Renal cortex interstitium (tissue), 11 donors: ENCODE measurements around the gene MAPK8. TPM values are rescaled to one million over a fixed set of nuclear protein-coding genes. Genes with fewer than 3 reads are reported as not detected.
A peak's percentile ranks its signal among the peaks of the same experiment; 100 is the strongest.

Experiments
- DNase-seq, 11 donors: peaks; one replicate each; pipeline ENCODE4 v3.0.0-alpha.2; 2013; ENCODE audit warnings: low read depth in 9 of 11, low spot score in 4 of 11; ENCODE audit errors: extremely low read depth in 1 of 11
- polyA plus RNA-seq, 3 donors: library from polyadenylated mRNA; unstranded; fragments of 120-200 nt; gene quantifications; one replicate each; pipeline ENCODE4 v1.2.1, GENCODE V29; 2013; ENCODE audit not compliant: insufficient read length in 3 of 3

Gene MAPK8
- polyA plus RNA-seq, 3 donors: 64.1 to 77.2 (median 77.2) TPM

DNA sequence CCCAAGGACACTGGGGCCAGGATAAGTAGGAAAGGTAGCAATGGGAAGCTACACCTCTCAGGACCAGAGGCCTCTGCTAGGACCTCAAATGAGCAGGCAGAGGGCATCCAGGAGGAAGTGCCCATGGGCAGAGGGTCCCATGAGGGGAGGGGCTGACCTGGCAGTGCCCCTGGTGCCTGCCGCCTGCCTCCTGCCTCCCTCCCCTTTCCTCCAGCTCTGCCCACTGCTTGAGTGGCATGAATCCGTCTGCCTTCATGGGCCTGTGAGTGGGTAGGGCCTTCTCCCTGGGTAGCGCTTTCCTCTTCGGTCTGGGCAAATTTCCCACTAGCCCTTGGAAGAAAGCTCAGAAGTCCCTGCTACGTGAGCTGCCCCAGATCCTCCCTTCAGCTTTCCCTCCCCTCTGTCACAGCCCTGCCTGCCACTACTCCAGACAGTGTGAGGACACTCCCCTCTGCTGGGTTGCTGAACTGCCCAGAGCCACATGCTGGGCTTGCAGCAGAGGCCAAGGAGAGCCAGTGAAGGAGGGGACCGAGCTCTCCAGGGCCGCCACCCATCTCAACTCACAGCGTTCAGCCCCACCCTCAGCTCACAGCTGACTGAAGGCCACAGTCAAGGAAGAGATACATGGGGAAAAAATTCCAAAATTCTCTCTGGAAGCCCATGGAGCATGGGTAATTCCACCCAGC is 157.0 kb downstream of the MAPK8 start:
- DNase-seq: no peak

DNA sequence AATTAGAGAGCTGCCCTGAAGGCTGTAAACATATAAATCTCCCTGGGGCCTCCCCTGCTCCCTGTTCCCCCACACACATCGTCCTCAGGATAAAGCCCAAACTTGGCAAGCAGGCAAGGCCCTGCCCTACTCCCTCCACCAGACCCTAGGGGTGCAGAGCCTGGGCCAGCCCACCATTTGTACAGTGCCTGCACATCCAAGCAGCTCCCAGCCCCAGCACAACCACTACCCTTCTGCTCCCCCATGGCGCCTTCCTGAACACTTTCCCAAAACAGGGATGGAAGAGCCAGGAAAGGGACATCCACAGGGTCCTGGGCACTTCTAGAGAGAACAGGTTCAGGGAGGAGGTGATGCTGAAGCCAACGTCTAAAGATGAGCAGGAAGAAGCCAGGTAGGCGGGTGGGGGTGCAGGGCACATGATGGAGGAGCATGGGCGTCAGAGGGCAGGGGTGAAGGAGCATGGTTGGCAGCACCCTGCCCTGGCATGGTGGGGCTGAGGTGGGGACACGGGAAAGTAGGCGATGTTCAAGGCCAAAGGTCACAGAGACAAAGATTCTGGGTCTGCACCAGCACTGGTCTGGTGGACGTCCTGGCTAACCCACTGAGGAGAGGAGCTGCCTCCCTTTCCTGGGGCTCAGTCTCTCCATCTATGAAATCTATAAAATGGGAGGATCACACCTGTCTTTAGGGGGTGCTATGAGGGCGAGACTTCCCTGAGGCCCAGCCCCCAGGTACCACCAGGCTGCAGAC is 157.8 kb downstream of the MAPK8 start:
- DNase-seq: no peak

GRCh38 chr10:48464871-48465736 is 158.6 kb downstream of the MAPK8 start:
- DNase-seq: peak in 2 of 11 donors; percentile 27 to 30

- no peak for DNase-seq
Observed at GRCh38 chr10:48465860-48466521, 159.5 kb downstream of the MAPK8 start.

- DNase-seq: no peak
Observed at GRCh38 chr10:48466611-48467240, 160.2 kb downstream of the MAPK8 start.

DNA sequence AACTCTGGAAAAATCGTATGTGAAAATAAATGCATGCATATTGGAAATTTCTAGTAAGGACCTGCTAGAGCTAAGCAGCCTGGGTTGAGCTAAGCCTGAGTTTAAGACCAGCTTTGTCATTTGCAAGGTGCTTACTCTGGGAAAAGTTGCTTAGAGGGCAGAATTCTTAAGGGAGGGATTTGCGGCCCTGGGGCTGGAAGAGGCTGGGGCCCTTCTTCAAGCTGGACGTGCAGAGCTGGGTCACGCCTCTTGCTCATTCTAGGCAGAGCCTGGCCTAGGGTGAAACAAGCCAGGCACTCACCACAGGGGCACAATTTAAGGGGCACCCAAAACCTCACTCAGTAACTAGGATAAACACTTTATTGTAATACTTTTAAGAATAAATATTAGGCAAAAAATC is 161.2 kb downstream of the MAPK8 start:
- DNase-seq: no peak

GRCh38 chr10:48468130-48468790 is 161.8 kb downstream of the MAPK8 start:
- DNase-seq: no peak

- DNase-seq: no peak
Observed at GRCh38 chr10:48468866-48469511, 162.5 kb downstream of the MAPK8 start.

DNA sequence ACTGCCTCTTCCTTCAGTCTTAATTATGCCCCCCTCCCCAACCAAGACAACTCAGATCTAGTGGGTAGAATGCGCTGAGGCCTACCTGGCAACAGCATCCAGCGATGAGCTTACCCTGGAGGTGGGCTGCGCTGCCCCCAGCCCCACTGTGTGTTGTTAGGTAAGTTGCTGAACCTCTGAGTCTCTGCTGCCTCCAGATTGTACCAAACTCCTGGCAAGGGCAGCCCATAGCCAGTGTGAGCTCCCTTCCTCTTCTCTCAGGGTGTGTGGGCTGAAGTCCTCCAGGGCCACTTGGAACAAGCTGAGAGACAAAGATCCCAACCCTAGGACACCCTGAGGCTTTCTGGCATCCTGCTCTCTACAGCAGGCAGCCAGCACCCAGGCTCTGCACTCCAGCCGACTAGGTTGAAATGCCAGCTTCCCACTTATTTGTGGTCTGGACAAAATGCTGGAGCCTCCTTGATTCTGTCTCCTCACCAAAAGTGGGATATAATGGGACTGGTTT is 163.1 kb downstream of the MAPK8 start:
- DNase-seq: no peak

DNA sequence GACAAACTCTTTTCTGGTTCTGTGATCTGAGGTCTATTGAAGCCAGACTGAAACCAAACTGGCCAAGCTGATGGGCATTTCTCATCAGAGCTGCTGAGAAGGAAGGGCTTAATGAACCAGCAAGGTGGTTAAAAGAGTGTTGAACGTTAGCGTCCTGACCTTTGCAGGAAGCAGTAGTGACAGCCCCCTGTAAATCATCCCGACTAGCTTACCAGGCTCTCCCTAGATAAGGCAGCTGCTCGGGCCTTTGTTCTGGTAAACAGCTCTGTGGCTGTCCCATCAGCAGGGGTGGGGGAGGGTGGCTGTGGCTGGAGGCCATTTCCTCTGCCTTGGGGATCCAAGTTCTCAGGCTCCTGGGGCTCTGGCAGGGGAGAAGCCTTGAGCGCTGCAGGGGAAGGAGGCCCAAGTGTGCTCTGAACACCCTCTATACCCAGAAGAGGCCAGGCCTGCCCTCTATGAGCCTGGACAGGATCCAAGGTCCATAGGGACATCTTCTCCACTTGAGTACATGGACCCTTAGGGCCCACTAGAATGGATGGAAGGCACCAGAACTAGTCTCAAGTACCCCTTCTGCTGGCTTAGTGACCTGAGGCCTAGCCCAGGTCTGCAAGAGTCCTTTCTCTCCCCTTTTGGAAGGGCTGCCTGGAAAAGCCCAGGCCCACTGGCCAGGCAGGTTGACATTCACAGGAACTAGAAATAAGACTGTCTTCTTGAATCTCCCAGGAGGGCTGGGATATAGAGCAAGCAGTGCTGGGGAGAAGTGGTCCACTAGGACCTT is 163.8 kb downstream of the MAPK8 start:
- DNase-seq: peak; percentile 37 to 81 (median 63)

GRCh38 chr10:48470893-48471805 is 164.7 kb downstream of the MAPK8 start:
- DNase-seq: no peak

DNA sequence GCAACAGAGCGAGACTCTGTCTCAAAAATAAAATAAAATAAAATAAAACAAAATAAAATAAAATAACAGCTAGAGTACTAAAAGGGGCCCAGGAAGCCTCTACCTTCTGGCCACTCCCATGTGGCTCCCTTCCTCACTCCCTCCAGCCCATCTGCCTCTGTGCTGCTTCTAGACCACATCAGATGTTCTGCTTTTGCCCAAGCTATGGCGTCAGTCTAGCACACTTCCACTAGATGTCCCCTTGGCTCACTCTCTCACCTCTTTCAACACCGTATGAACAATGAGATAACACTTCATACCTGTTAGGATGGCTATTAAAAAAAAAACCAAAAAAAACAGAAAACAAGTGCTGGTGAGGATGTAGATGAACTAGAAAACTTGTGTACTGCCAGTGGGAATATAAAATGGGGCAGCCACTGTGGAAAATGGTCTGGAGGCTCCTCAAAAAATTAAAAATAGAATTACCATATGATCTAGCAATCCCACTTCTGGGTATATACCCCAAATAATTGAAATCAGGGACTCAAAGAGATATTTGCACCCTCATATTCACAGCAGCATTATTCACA is 166.1 kb downstream of the MAPK8 start:
- no peak for DNase-seq

- DNase-seq: no peak
Observed at GRCh38 chr10:48473704-48474103, 167.2 kb downstream of the MAPK8 start.

DNA sequence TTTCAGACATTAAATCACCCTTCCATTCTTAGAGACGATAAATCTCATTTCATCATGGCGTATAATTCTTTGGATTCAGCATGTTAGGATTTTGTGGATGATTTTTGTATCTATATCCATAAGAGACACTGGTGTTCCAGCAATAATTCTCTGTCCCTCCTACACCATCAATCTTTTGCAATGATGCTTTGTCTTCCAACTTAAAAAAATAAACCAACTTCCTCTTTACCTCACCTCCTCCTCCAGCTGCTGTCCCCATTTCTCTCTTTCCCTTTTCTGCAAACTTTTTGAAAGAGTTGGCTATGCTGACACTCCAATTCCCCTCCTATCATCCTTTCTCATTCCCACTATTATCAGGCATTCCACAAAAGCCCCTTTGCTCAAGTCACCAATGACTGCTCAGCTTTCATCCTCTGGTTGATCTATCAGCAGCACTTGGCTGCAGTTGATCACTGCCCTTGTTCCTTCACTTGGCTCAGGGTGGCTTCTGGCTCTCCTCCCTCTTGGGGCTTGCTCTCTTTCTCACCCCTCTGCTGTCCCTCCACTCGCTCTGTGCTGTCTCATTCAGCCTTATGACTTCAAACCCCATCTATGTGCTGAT is 168.4 kb downstream of the MAPK8 start:
- DNase-seq: no peak

DNA sequence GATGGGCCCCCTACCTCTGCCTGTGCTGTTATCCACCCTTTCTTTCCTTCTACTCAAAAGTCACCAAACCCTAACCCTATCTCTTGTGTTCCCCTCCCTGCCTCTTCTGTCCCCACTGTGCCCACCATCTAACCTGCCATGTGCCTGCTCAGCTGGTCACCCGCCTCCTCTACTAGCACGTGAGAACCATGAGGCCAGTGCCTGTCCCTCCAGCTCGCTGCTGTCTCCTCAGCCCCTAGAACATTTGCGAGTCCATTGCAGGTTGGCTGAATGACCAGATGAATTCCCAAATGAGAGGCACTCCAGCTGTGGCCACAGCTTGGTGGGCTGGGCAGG is 169.4 kb downstream of the MAPK8 start:
- no peak for DNase-seq
